HepG2 (cell line): ENCODE measurements around the gene SDCCAG8.

Experiments used
- CTCF ChIP-seq: sonication (generic); formaldehyde crosslinking; IDR thresholded peaks from 2 replicates; pipeline ENCODE4 v1.5.0; 2020; ENCODE audit warnings: mild to moderate bottlenecking, missing genetic modification reagents, moderate library complexity
- KDM3A ChIP-seq: IDR thresholded peaks from 2 replicates; pipeline ENCODE4 v1.6.1; 2018; ENCODE audit warnings: low read depth, missing compliant biosample characterization
- KIAA2018 ChIP-seq: sonication (generic); formaldehyde crosslinking; IDR thresholded peaks from 2 replicates; pipeline ENCODE4 v1.5.0; 2020; ENCODE audit warnings: mild to moderate bottlenecking, missing genetic modification reagents, borderline replicate concordance
- MAFG ChIP-seq: sonication (generic); formaldehyde crosslinking; IDR thresholded peaks from 2 replicates; pipeline ENCODE4 v1.5.1; 2020; ENCODE audit warnings: mild to moderate bottlenecking, missing genetic modification reagents
- MAX ChIP-seq: IDR thresholded peaks from 2 replicates; pipeline ENCODE4 v1.6.1; 2012; ENCODE audit warnings: inconsistent platforms
- MXD4 ChIP-seq: IDR thresholded peaks from 2 replicates; pipeline ENCODE4 v1.6.1; 2016; ENCODE audit warnings: mild to moderate bottlenecking, missing biosample characterization, missing genetic modification reagents
- POLR2AphosphoS5 ChIP-seq: IDR thresholded peaks from 2 replicates; pipeline ENCODE4 v1.6.1; 2012; ENCODE audit warnings: low read depth, low read length
- SMC3 ChIP-seq: IDR thresholded peaks from 2 replicates; pipeline ENCODE4 v1.6.1; 2011; ENCODE audit warnings: low read length, improper control_type of control experiment
- TF ChIP-seq, protein P1 (sequence below), 2 experiments: sonication (generic) in 1 of 2; formaldehyde crosslinking in 1 of 2; IDR thresholded peaks; 2 replicates each; pipeline versions ENCODE4 v1.5.1 to v1.6.1; 2011 to 2020; ENCODE audit warnings: borderline replicate concordance in 1 of 2, low read depth in 1 of 2, low read length in 1 of 2, mild to moderate bottlenecking in 1 of 2, missing genetic modification reagents in 1 of 2, moderate library complexity in 1 of 2

DNA sequence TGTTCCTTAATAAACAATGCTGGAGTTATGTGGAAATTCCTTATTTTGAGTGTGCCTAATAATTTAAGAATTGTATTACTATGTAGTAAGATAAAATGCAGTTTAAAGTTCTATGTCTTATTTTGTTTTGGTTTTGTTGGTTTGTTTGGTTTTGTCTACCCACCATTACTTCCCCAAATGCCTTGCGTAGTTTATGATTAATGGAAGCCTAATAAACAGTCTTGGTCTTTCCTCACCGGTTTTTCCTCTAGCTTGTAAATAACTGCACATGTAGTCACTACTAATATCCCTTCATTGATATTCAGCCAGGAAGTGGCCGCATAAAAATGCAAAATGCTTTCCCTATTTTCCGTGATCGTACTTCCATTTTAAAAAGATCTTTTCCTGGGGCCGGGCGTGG is 2.9 kb downstream of the SDCCAG8 start:
- TF ChIP-seq CTCF (CRISPR knock-in tag) (no peak), MAFG (no peak), POLR2AphosphoS5 (no peak), KDM3A (CRISPR knock-in tag) (no peak), MXD4 (CRISPR knock-in tag) (no peak), SMC3 (no peak), MAX (no peak), KIAA2018 (no peak)
- TF ChIP-seq, protein P1, sequence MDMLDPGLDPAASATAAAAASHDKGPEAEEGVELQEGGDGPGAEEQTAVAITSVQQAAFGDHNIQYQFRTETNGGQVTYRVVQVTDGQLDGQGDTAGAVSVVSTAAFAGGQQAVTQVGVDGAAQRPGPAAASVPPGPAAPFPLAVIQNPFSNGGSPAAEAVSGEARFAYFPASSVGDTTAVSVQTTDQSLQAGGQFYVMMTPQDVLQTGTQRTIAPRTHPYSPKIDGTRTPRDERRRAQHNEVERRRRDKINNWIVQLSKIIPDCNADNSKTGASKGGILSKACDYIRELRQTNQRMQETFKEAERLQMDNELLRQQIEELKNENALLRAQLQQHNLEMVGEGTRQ (IDR thresholded peaks at IDR 0.05; ENCODE audit: low read depth, low read length): no peak
- TF ChIP-seq, protein P1 (CRISPR knock-in tag; IDR thresholded peaks at IDR 0.05; ENCODE audit: borderline replicate concordance): no peak
